ENCODE measurements around the gene SERPINA6. TPM values are rescaled to one million over a fixed set of nuclear protein-coding genes. Genes with fewer than 3 reads are reported as not detected.

SERPINA6 gene
- total RNA-seq, 1 experiment from 2014 or later: not detected

GRCh38 chr14:94338023-94338422, 14.9 kb upstream of the SERPINA6 start:
- Histone ChIP-seq H3K27me3 (ENCODE audit: low read length) (peaks cover 2% of the 10 kb centered on the region; the same call in 1 of the 2 replicates), H3K9me3 (ENCODE audit: low read length) (no peaks in the 10 kb centered on the region), H3K4me1 (ENCODE audit: low read length) (no peaks in the 10 kb centered on the region), H3K9me2 (replicated peaks; ENCODE audit: insufficient read depth, low read length) (no peaks in the 10 kb centered on the region), H3K4me2 (ENCODE audit: low read depth, low read length, poor library complexity, severe bottlenecking) (no peak overlapping the region), H3K27ac (ENCODE audit: low read length) (no peak overlapping the region), H3K9ac (ENCODE audit: low read length) (no peak overlapping the region), H3K36me3 (ENCODE audit: insufficient read depth, low read length) (no peaks in the 10 kb centered on the region), H4K20me1 (ENCODE audit: insufficient read depth, low read depth, low read length) (no peaks in the 10 kb centered on the region), H2AFZ (ENCODE audit: low read length) (no peak overlapping the region), H3K4me3 (ENCODE audit: low read length) (no peak overlapping the region), H3K79me2 (ENCODE audit: low read length) (no peaks in the 10 kb centered on the region)
- no peak for DNase-seq

- no peak overlapping the region for H2AFZ ChIP-seq (ENCODE audit: low read length)
- H3K9me3 ChIP-seq (ENCODE audit: low read length): no peaks in the 10 kb centered on the region
- H3K27me3 ChIP-seq (ENCODE audit: low read length): no peaks in the 10 kb centered on the region; the same call in 1 of the 2 replicates
- DNase-seq: no peak
- H4K20me1 ChIP-seq (ENCODE audit: insufficient read depth, low read depth, low read length): no peaks in the 10 kb centered on the region
- H3K79me2 ChIP-seq (ENCODE audit: low read length): no peaks in the 10 kb centered on the region
- H3K4me2 ChIP-seq (ENCODE audit: low read depth, low read length, poor library complexity, severe bottlenecking): no peak overlapping the region
- no peaks in the 10 kb centered on the region for H3K36me3 ChIP-seq (ENCODE audit: insufficient read depth, low read length)
- H3K4me3 ChIP-seq (ENCODE audit: low read length): no peak overlapping the region
- no peak overlapping the region for H3K27ac ChIP-seq (ENCODE audit: low read length)
- H3K4me1 ChIP-seq (ENCODE audit: low read length): no peaks in the 10 kb centered on the region
- H3K9me2 ChIP-seq (replicated peaks; ENCODE audit: insufficient read depth, low read length): no peaks in the 10 kb centered on the region
- no peak overlapping the region for H3K9ac ChIP-seq (ENCODE audit: low read length)
Observed at GRCh38 chr14:94337274-94337673, 14.1 kb upstream of the SERPINA6 start.

- H3K9ac ChIP-seq (ENCODE audit: low read length): no peak overlapping the region
- no peaks in the 10 kb centered on the region for H3K79me2 ChIP-seq (ENCODE audit: low read length)
- H4K20me1 ChIP-seq (ENCODE audit: insufficient read depth, low read depth, low read length): no peaks in the 10 kb centered on the region
- H3K4me2 ChIP-seq (ENCODE audit: low read depth, low read length, poor library complexity, severe bottlenecking): no peak overlapping the region
- H3K9me3 ChIP-seq (ENCODE audit: low read length): no peaks in the 10 kb centered on the region
- DNase-seq: no peak
- no peaks in the 10 kb centered on the region; the same call in 1 of the 2 replicates for H3K27me3 ChIP-seq (ENCODE audit: low read length)
- no peak overlapping the region for H3K4me3 ChIP-seq (ENCODE audit: low read length)
- H3K36me3 ChIP-seq (ENCODE audit: insufficient read depth, low read length): no peaks in the 10 kb centered on the region
- H3K27ac ChIP-seq (ENCODE audit: low read length): no peak overlapping the region
- no peak overlapping the region for H2AFZ ChIP-seq (ENCODE audit: low read length)
- no peaks in the 10 kb centered on the region for H3K4me1 ChIP-seq (ENCODE audit: low read length)
- H3K9me2 ChIP-seq (replicated peaks; ENCODE audit: insufficient read depth, low read length): no peaks in the 10 kb centered on the region
Observed at GRCh38 chr14:94334872-94335271, 11.7 kb upstream of the SERPINA6 start.

- Histone ChIP-seq H3K27me3 (ENCODE audit: low read length) (no peaks in the 10 kb centered on the region), H2AFZ (ENCODE audit: low read length) (no peak overlapping the region), H4K20me1 (ENCODE audit: insufficient read depth, low read depth, low read length) (no peaks in the 10 kb centered on the region), H3K9me2 (replicated peaks; ENCODE audit: insufficient read depth, low read length) (no peaks in the 10 kb centered on the region), H3K9me3 (ENCODE audit: low read length) (no peaks in the 10 kb centered on the region), H3K79me2 (ENCODE audit: low read length) (no peaks in the 10 kb centered on the region), H3K4me1 (ENCODE audit: low read length) (no peaks in the 10 kb centered on the region), H3K36me3 (ENCODE audit: insufficient read depth, low read length) (no peaks in the 10 kb centered on the region), H3K27ac (ENCODE audit: low read length) (no peak overlapping the region), H3K9ac (ENCODE audit: low read length) (no peak overlapping the region), H3K4me3 (ENCODE audit: low read length) (no peak overlapping the region), H3K4me2 (ENCODE audit: low read depth, low read length, poor library complexity, severe bottlenecking) (no peak overlapping the region)
- no peak for DNase-seq
Observed at GRCh38 chr14:94332587-94332986, 9.5 kb upstream of the SERPINA6 start.

DNA sequence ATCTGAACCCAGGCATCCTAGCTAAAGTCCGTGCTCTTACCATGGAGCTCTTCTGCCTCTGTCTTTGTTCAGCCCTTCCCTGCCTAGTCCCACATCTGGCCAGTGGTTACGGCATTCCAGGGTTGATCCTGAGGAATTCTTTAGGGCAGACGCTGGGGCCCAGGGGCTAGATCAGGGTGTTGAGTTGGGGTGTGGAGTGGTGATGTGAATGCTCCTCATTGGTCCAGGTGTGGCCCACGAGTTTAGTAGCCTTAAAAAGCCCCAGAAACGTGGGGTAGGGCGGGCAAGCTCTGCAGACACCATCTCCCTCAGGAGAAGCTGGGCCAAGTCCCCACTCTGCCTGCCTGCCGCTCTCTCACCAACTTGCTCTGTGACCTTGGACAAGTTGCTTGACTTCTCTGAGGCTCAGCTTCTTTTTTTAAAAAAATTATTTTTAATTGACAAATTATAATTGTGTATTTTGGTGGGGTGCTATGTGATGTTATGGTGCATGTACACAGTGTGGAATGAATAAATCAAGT, 9.0 kb upstream of the SERPINA6 start:
- H3K79me2 ChIP-seq (ENCODE audit: low read length): no peaks in the 10 kb centered on the region
- no peak overlapping the region for H3K4me2 ChIP-seq (ENCODE audit: low read depth, low read length, poor library complexity, severe bottlenecking)
- H3K36me3 ChIP-seq (ENCODE audit: insufficient read depth, low read length): no peaks in the 10 kb centered on the region
- H3K27me3 ChIP-seq (ENCODE audit: low read length): no peaks in the 10 kb centered on the region
- no peaks in the 10 kb centered on the region for H3K9me3 ChIP-seq (ENCODE audit: low read length)
- no peak overlapping the region for H3K4me3 ChIP-seq (ENCODE audit: low read length)
- H3K9me2 ChIP-seq (replicated peaks; ENCODE audit: insufficient read depth, low read length): no peaks in the 10 kb centered on the region
- H3K9ac ChIP-seq (ENCODE audit: low read length): no peak overlapping the region
- H3K4me1 ChIP-seq (ENCODE audit: low read length): no peaks in the 10 kb centered on the region
- no peak overlapping the region for H2AFZ ChIP-seq (ENCODE audit: low read length)
- H4K20me1 ChIP-seq (ENCODE audit: insufficient read depth, low read depth, low read length): no peaks in the 10 kb centered on the region
- H3K27ac ChIP-seq (ENCODE audit: low read length): no peak overlapping the region
- no peak for DNase-seq

GRCh38 chr14:94331462-94331861, 8.3 kb upstream of the SERPINA6 start:
- Histone ChIP-seq H3K9ac (ENCODE audit: low read length) (no peak overlapping the region), H4K20me1 (ENCODE audit: insufficient read depth, low read depth, low read length) (no peaks in the 10 kb centered on the region), H3K4me2 (ENCODE audit: low read depth, low read length, poor library complexity, severe bottlenecking) (no peak overlapping the region), H3K4me3 (ENCODE audit: low read length) (no peak overlapping the region), H3K9me2 (replicated peaks; ENCODE audit: insufficient read depth, low read length) (no peaks in the 10 kb centered on the region), H3K79me2 (ENCODE audit: low read length) (no peaks in the 10 kb centered on the region), H3K9me3 (ENCODE audit: low read length) (no peaks in the 10 kb centered on the region), H3K36me3 (ENCODE audit: insufficient read depth, low read length) (no peaks in the 10 kb centered on the region), H3K4me1 (ENCODE audit: low read length) (no peaks in the 10 kb centered on the region), H3K27ac (ENCODE audit: low read length) (no peak overlapping the region), H2AFZ (ENCODE audit: low read length) (no peak overlapping the region), H3K27me3 (ENCODE audit: low read length) (no peaks in the 10 kb centered on the region)
- DNase-seq: no peak

DNA sequence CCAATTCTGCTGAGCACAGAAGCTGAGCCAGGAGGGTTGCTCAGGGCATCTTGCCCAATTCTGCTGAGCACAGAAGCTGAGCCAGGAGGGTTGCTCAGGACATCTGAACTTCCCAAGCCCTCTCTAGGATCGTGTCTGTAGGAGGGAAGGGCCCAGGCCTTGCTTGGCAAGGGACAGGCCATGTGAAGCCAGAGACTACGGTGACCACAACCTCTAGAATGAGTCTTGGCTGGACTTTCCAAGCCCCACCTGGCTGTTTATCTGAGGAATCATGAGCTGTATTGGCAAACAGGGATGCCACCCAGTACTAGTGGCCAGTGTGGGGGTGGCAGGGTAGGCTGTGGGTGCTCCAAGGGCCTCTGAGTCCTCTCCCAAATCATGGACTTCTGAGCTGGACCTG, 7.7 kb upstream of the SERPINA6 start:
- Histone ChIP-seq H3K9ac (ENCODE audit: low read length) (no peak overlapping the region), H3K4me3 (ENCODE audit: low read length) (no peak overlapping the region), H3K79me2 (ENCODE audit: low read length) (no peaks in the 10 kb centered on the region), H3K36me3 (ENCODE audit: insufficient read depth, low read length) (no peaks in the 10 kb centered on the region), H3K27me3 (ENCODE audit: low read length) (no peaks in the 10 kb centered on the region), H3K27ac (ENCODE audit: low read length) (no peak overlapping the region), H3K4me2 (ENCODE audit: low read depth, low read length, poor library complexity, severe bottlenecking) (no peak overlapping the region), H3K9me3 (ENCODE audit: low read length) (no peaks in the 10 kb centered on the region), H3K4me1 (ENCODE audit: low read length) (no peaks in the 10 kb centered on the region), H4K20me1 (ENCODE audit: insufficient read depth, low read depth, low read length) (no peaks in the 10 kb centered on the region), H3K9me2 (replicated peaks; ENCODE audit: insufficient read depth, low read length) (no peaks in the 10 kb centered on the region), H2AFZ (ENCODE audit: low read length) (no peak overlapping the region)
- no peak for DNase-seq

GRCh38 chr14:94330432-94330831, 7.3 kb upstream of the SERPINA6 start:
- no peak overlapping the region for H2AFZ ChIP-seq (ENCODE audit: low read length)
- no peaks in the 10 kb centered on the region for H3K79me2 ChIP-seq (ENCODE audit: low read length)
- H3K4me1 ChIP-seq (ENCODE audit: low read length): no peaks in the 10 kb centered on the region
- H3K9me2 ChIP-seq (replicated peaks; ENCODE audit: insufficient read depth, low read length): no peaks in the 10 kb centered on the region
- no peaks in the 10 kb centered on the region for H3K36me3 ChIP-seq (ENCODE audit: insufficient read depth, low read length)
- H3K9me3 ChIP-seq (ENCODE audit: low read length): no peaks in the 10 kb centered on the region
- DNase-seq: no peak
- H3K27me3 ChIP-seq (ENCODE audit: low read length): no peaks in the 10 kb centered on the region
- no peak overlapping the region for H3K9ac ChIP-seq (ENCODE audit: low read length)
- H3K4me3 ChIP-seq (ENCODE audit: low read length): no peak overlapping the region
- H3K4me2 ChIP-seq (ENCODE audit: low read depth, low read length, poor library complexity, severe bottlenecking): no peak overlapping the region
- H3K27ac ChIP-seq (ENCODE audit: low read length): no peak overlapping the region
- H4K20me1 ChIP-seq (ENCODE audit: insufficient read depth, low read depth, low read length): no peaks in the 10 kb centered on the region

DNA sequence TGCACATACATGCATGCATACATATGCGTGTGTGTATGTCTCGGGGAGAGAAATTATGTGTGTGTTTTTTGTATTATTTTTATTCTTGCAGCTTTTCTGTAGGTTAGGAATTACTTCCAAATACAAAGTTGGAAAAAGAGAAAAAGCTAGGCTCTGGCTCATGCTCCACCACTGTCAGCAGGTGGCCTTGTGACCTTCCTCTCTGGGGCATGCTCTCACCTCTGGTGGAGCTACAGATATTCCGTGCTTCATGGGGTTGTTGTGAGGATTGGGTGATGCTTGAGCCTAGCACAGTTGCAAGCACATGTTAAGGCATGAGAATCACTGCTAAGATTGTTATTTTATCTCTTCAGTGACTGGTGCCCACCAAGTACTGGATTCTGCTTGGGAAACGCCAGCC, 6.7 kb upstream of the SERPINA6 start:
- H4K20me1 ChIP-seq (ENCODE audit: insufficient read depth, low read depth, low read length): no peaks in the 10 kb centered on the region
- H3K27me3 ChIP-seq (ENCODE audit: low read length): no peaks in the 10 kb centered on the region
- no peaks in the 10 kb centered on the region for H3K9me3 ChIP-seq (ENCODE audit: low read length)
- H3K27ac ChIP-seq (ENCODE audit: low read length): no peak overlapping the region
- H3K9ac ChIP-seq (ENCODE audit: low read length): no peak overlapping the region
- no peaks in the 10 kb centered on the region for H3K36me3 ChIP-seq (ENCODE audit: insufficient read depth, low read length)
- H3K4me2 ChIP-seq (ENCODE audit: low read depth, low read length, poor library complexity, severe bottlenecking): no peak overlapping the region
- H3K9me2 ChIP-seq (replicated peaks; ENCODE audit: insufficient read depth, low read length): no peaks in the 10 kb centered on the region
- H3K79me2 ChIP-seq (ENCODE audit: low read length): no peaks in the 10 kb centered on the region
- no peaks in the 10 kb centered on the region for H3K4me1 ChIP-seq (ENCODE audit: low read length)
- no peak for DNase-seq
- H2AFZ ChIP-seq (ENCODE audit: low read length): no peak overlapping the region
- H3K4me3 ChIP-seq (ENCODE audit: low read length): no peak overlapping the region

All from Karpas-422 (cell line).